ENCODE data around the gene MCOLN2. TPM values are rescaled to one million over a fixed set of nuclear protein-coding genes. Genes with fewer than 3 reads are reported as not detected.

Gene MCOLN2
- total RNA-seq, 1 experiment from 2014 or later: 1.7 TPM

- H3K27ac ChIP-seq (ENCODE audit: low read depth, low read length, poor library complexity, severe bottlenecking): no peak overlapping the region
- H3K36me3 ChIP-seq (ENCODE audit: insufficient read depth, low read length, poor library complexity, severe bottlenecking): no peaks in the 10 kb centered on the region
- H3K4me1 ChIP-seq (ENCODE audit: insufficient read depth, low read length, poor library complexity, severe bottlenecking): no peaks in the 10 kb centered on the region
- ChIA-PET POLR2A (ENCODE audit: low non-redundant PET) (no interaction called here), CTCF (interaction anchor here (0.7 to 0.8 kb wide), 2 partner anchors 15 to 147 kb away, joined by 3 to 6 read pairs; no protein-coding TSS in a partner anchor)
- TF ChIP-seq EZH2 (IDR thresholded peaks at IDR 0.05; ENCODE audit: borderline replicate concordance, low read depth, low read length, poor library complexity, severe bottlenecking) (no peak), CTCF (conservative IDR thresholded peaks at IDR 0.05; ENCODE audit: low read depth, low read length) (no peak)
- no peak overlapping the region for H3K4me3 ChIP-seq (ENCODE audit: low read depth, low read length, poor library complexity, severe bottlenecking)
- H3K27me3 ChIP-seq (replicated peaks; ENCODE audit: insufficient read depth, low read depth, low read length, poor library complexity): peaks cover 3% of the 10 kb centered on the region
- intact Hi-C loops (cut with micrococcal nuclease; ENCODE audit: unreplicated experiment): no loop called here
- DNase-seq (ENCODE audit: low spot score): no peak
- BruUV-seq (replicated peaks): no TSS peak
- H3K9me3 ChIP-seq (ENCODE audit: low read depth, low read length, poor library complexity, severe bottlenecking): no peaks in the 10 kb centered on the region
Observed at GRCh38 chr1:84929581-84929980, 67.3 kb downstream of the MCOLN2 start.

- ChIA-PET POLR2A (ENCODE audit: low non-redundant PET) (no interaction called here), CTCF (interaction anchor here (0.8 kb wide), 1 partner anchor 16 kb away, joined by 3 read pairs; no protein-coding TSS in a partner anchor)
- BruUV-seq (replicated peaks): no TSS peak
- peaks cover 3% of the 10 kb centered on the region for H3K27me3 ChIP-seq (replicated peaks; ENCODE audit: insufficient read depth, low read depth, low read length, poor library complexity)
- H3K27ac ChIP-seq (ENCODE audit: low read depth, low read length, poor library complexity, severe bottlenecking): no peak overlapping the region
- H3K36me3 ChIP-seq (ENCODE audit: insufficient read depth, low read length, poor library complexity, severe bottlenecking): no peaks in the 10 kb centered on the region
- DNase-seq (ENCODE audit: low spot score): no peak
- no peaks in the 10 kb centered on the region for H3K9me3 ChIP-seq (ENCODE audit: low read depth, low read length, poor library complexity, severe bottlenecking)
- no peaks in the 10 kb centered on the region for H3K4me1 ChIP-seq (ENCODE audit: insufficient read depth, low read length, poor library complexity, severe bottlenecking)
- intact Hi-C loops (cut with micrococcal nuclease; ENCODE audit: unreplicated experiment): no loop called here
- no peak overlapping the region for H3K4me3 ChIP-seq (ENCODE audit: low read depth, low read length, poor library complexity, severe bottlenecking)
- TF ChIP-seq CTCF (conservative IDR thresholded peaks at IDR 0.05; ENCODE audit: low read depth, low read length) (no peak), EZH2 (IDR thresholded peaks at IDR 0.05; ENCODE audit: borderline replicate concordance, low read depth, low read length, poor library complexity, severe bottlenecking) (no peak)
Observed at GRCh38 chr1:84928979-84929378, 67.9 kb downstream of the MCOLN2 start.

GRCh38 chr1:84923317-84923716, 73.6 kb downstream of the MCOLN2 start:
- POLR2A ChIA-PET (ENCODE audit: low non-redundant PET): no interaction called here
- no peaks in the 10 kb centered on the region for H3K9me3 ChIP-seq (ENCODE audit: low read depth, low read length, poor library complexity, severe bottlenecking)
- TF ChIP-seq EZH2 (IDR thresholded peaks at IDR 0.05; ENCODE audit: borderline replicate concordance, low read depth, low read length, poor library complexity, severe bottlenecking) (no peak), CTCF (conservative IDR thresholded peaks at IDR 0.05; ENCODE audit: low read depth, low read length) (no peak)

More at GRCh38 chr1:84923317-84923716, 73.6 kb downstream of the MCOLN2 start:
- CTCF ChIA-PET: no interaction called here
- no peaks in the 10 kb centered on the region for H3K4me1 ChIP-seq (ENCODE audit: insufficient read depth, low read length, poor library complexity, severe bottlenecking)
- intact Hi-C loops (cut with micrococcal nuclease; ENCODE audit: unreplicated experiment): no loop called here
- no peak overlapping the region for H3K27ac ChIP-seq (ENCODE audit: low read depth, low read length, poor library complexity, severe bottlenecking)
- DNase-seq (ENCODE audit: low spot score): no peak
- BruUV-seq (replicated peaks): no TSS peak
- H3K27me3 ChIP-seq (replicated peaks; ENCODE audit: insufficient read depth, low read depth, low read length, poor library complexity): no peaks in the 10 kb centered on the region
- no peaks in the 10 kb centered on the region for H3K36me3 ChIP-seq (ENCODE audit: insufficient read depth, low read length, poor library complexity, severe bottlenecking)
- H3K4me3 ChIP-seq (ENCODE audit: low read depth, low read length, poor library complexity, severe bottlenecking): no peak overlapping the region

Data from A673 (cell line).